DND-41 (cell line): ENCODE results near the gene ATG5.

ENCODE experiments used
- CTCF ChIP-seq: IDR thresholded peaks from 2 replicates; pipeline ENCODE4 v1.5.1; 2012; ENCODE audit warnings: borderline replicate concordance, low read length, moderate library complexity, mild to moderate bottlenecking; ENCODE audit not compliant: poor library complexity, severe bottlenecking; ENCODE audit errors: extremely low read depth
- EZH2 ChIP-seq: IDR thresholded peaks from 3 replicates; pipeline ENCODE4 v1.6.1; 2012; ENCODE audit warnings: borderline replicate concordance, low read depth, mild to moderate bottlenecking, moderate library complexity, low read length, inconsistent platforms; ENCODE audit not compliant: severe bottlenecking

DNA sequence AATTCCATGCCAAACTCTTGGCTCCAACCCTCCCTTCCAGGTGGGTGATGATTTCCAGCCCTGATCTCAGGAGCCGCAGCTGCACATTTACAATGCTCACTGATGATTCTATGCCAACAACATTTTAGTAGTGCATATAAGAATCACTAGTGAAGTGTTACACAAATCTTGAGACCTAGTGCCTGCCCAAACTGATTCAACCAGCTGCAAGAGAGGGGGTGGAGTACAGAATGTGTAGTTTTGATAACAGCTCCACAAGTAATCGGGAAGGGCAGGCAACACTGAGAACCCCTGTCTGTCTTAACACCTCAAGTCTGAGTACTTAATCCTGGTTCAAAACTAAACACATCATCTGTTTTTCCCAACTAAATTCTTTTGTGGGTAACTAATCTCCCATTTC is 147.8 kb downstream of the ATG5 start:
- TF ChIP-seq CTCF (no peak), EZH2 (no peak)
